Lung (tissue), 12 donors: Measurements from ENCODE around the gene C1orf21. TPM values are rescaled to one million over a fixed set of nuclear protein-coding genes. Genes with fewer than 3 reads are reported as not detected.

Experiments
- ATAC-seq: fragments of 200-7000 bp; cut with Tn5 transposase; one replicate; pipeline ENCODE4 v1.9.1; 2020; ENCODE audit warnings: moderate number of reproducible peaks; ENCODE audit not compliant: insufficient read depth, low FRiP score
- DNase-seq, 3 donors: peaks; one replicate each; pipeline ENCODE4 v3.0.0-alpha.2; 2013 to 2017
- H3K27ac ChIP-seq, 2 donors: one replicate each; pipeline ENCODE4 v1.5.1; 2013; ENCODE audit warnings: mild to moderate bottlenecking in 2 of 2, moderate library complexity in 2 of 2, control low read depth in 1 of 2, inconsistent platforms in 1 of 2, low read depth in 1 of 2, low read length in 1 of 2
- H3K27me3 ChIP-seq, 3 donors: one replicate each; pipeline ENCODE4 v1.5.1; 2013; ENCODE audit warnings: low read length in 2 of 3; ENCODE audit not compliant: control insufficient read depth in 3 of 3, insufficient read depth in 3 of 3
- H3K36me3 ChIP-seq, 4 donors: one replicate each; pipeline ENCODE4 v1.5.1; 2013; ENCODE audit warnings: low read length in 4 of 4, mild to moderate bottlenecking in 1 of 4, moderate library complexity in 1 of 4; ENCODE audit not compliant: control insufficient read depth in 4 of 4, insufficient read depth in 4 of 4
- H3K4me1 ChIP-seq, 5 donors: one replicate each; pipeline ENCODE4 v1.5.1; 2013; ENCODE audit warnings: low read length in 5 of 5, mild to moderate bottlenecking in 2 of 5, moderate library complexity in 1 of 5; ENCODE audit not compliant: control insufficient read depth in 5 of 5, insufficient read depth in 5 of 5
- H3K4me3 ChIP-seq: one replicate; pipeline ENCODE4 v1.5.1; 2013; ENCODE audit warnings: mild to moderate bottlenecking, control low read depth, moderate library complexity
- H3K9ac ChIP-seq, 2 donors: one replicate each; pipeline ENCODE4 v1.5.1; 2013; ENCODE audit warnings: low read length in 2 of 2, control low read depth in 1 of 2; ENCODE audit not compliant: insufficient read depth in 1 of 2
- H3K9me3 ChIP-seq, 4 donors: one replicate each; pipeline ENCODE4 v1.5.1; 2013; ENCODE audit warnings: low read length in 3 of 4, mild to moderate bottlenecking in 1 of 4, moderate library complexity in 1 of 4; ENCODE audit not compliant: control insufficient read depth in 4 of 4, insufficient read depth in 3 of 4
- WGBS, 2 donors: extraction: QIAGEN DNeasy Blood & Tissue Kit; methylation state at CpG; one replicate each; pipeline ENCODE4 v1.1.7; 2013; 5-methylcytosine and 5-hydroxymethylcytosine counted together
- polyA plus RNA-seq, 2 donors: library from polyadenylated mRNA; stranded (reverse); fragments of 200-250 nt; gene quantifications; one replicate each; pipeline ENCODE4 v1.2.1, GENCODE V29; 2013
- total RNA-seq, 2 donors: library from RNA; depleted of rRNA in 1 of 2; stranded (reverse); fragments of >200 nt in 1 of 2; gene quantifications; one replicate each; pipeline ENCODE4 v1.2.1, GENCODE V29; 2014 to 2021
- TF ChIP-seq, protein P1 (sequence below): IDR thresholded peaks from 2 replicates; pipeline ENCODE4 v1.5.1; 2012; ENCODE audit warnings: mild to moderate bottlenecking; ENCODE audit errors: control extremely low read depth, extremely low read depth
- donor health status: control.
- donor health status: control.
- donor health status: Bipolar disorder and iron deficiency.
- donor health status: healthy.
- donor health status: DM: yes; HTN: yes; CAD: no.

Gene C1orf21
- total and polyA plus RNA-seq, 4 donors = 16.2 to 59.9 (median 45.5) TPM

GRCh38 chr1:184616504-184616903 lies 229.7 kb downstream of the C1orf21 start:
- Histone ChIP-seq H3K9me3 (no peaks in the 10 kb centered on the region), H3K4me1 (peaks cover 1 to 26% (median 11%) of the 10 kb centered on the region in 5 donors), H3K4me3 (no peak overlapping the region), H3K27me3 (no peaks in the 10 kb centered on the region), H3K9ac (no peak overlapping the region), H3K27ac (no peak overlapping the region), H3K36me3 (peaks cover 0 to 3% (median 0%) of the 10 kb centered on the region in 4 donors)
- WGBS, 2 donors = 89 to 90% methylated on average over 6 of the region's 6 CpGs
- DNase-seq (no peak), ATAC-seq (no peak)
- TF ChIP-seq, protein P1, sequence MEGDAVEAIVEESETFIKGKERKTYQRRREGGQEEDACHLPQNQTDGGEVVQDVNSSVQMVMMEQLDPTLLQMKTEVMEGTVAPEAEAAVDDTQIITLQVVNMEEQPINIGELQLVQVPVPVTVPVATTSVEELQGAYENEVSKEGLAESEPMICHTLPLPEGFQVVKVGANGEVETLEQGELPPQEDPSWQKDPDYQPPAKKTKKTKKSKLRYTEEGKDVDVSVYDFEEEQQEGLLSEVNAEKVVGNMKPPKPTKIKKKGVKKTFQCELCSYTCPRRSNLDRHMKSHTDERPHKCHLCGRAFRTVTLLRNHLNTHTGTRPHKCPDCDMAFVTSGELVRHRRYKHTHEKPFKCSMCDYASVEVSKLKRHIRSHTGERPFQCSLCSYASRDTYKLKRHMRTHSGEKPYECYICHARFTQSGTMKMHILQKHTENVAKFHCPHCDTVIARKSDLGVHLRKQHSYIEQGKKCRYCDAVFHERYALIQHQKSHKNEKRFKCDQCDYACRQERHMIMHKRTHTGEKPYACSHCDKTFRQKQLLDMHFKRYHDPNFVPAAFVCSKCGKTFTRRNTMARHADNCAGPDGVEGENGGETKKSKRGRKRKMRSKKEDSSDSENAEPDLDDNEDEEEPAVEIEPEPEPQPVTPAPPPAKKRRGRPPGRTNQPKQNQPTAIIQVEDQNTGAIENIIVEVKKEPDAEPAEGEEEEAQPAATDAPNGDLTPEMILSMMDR = no peak

DNA sequence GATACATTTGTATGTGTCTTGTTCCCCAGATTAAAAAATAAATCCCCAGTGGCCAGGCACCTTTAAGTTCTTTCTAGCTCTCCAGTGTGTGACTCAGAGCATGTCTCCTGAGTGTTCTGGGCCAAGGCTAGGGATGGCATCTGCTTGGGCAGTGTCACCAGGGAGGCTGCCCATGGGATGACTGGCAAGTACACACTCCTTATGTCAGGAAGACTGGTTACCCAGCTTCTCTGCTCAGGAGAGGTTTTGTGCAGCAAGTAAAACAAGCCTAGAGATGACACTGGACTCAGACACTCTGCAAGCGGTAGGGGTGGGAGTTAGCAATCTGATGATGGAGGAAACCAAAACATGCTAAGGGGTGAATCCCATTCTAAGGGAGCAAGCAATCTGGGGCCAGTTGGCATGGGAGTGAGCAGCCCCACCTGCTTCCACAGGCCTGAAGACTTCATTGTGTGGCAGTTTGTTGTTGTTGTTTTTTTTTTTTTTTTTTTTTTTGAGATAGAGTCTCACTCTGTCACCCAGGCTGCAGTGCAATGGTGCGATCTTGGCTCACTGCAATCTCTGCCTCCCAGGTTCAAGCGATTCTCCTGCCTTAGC lies 230.7 kb downstream of the C1orf21 start:
- H3K4me3 ChIP-seq = no peak overlapping the region
- DNase-seq = no peak
- no peak overlapping the region for H3K9ac ChIP-seq
- H3K4me1 ChIP-seq = peaks cover 4 to 36% (median 14%) of the 10 kb centered on the region in 5 donors
- no peak overlapping the region for H3K27ac ChIP-seq
- 97 to 98% methylated on average over 3 of the region's 3 CpGs for WGBS, 2 donors
- TF ChIP-seq, protein P1 = no peak
- no peaks in the 10 kb centered on the region for H3K27me3 ChIP-seq
- H3K9me3 ChIP-seq = no peaks in the 10 kb centered on the region
- no peak for ATAC-seq
- peaks cover 0 to 3% (median 0%) of the 10 kb centered on the region in 4 donors for H3K36me3 ChIP-seq

- no peaks in the 10 kb centered on the region for H3K9me3 ChIP-seq
- DNase-seq (no peak), ATAC-seq (no peak)
- no peaks in the 10 kb centered on the region for H3K27me3 ChIP-seq
- H3K4me3 ChIP-seq = no peak overlapping the region
- H3K36me3 ChIP-seq = peaks cover 0 to 3% (median 0%) of the 10 kb centered on the region in 4 donors
- H3K4me1 ChIP-seq = peaks cover 4 to 47% (median 14%) of the 10 kb centered on the region in 5 donors
- H3K9ac ChIP-seq = no peak overlapping the region
- 94 to 96% methylated on average over 3 of the region's 3 CpGs for WGBS, 2 donors
- TF ChIP-seq, protein P1 = no peak
- H3K27ac ChIP-seq = no peak overlapping the region
Observed at GRCh38 chr1:184618851-184619250, 232.0 kb downstream of the C1orf21 start.

GRCh38 chr1:184620469-184620868 lies 233.6 kb downstream of the C1orf21 start:
- no peak overlapping the region for H3K4me3 ChIP-seq
- H3K27ac ChIP-seq = no peak overlapping the region
- H3K9ac ChIP-seq = no peak overlapping the region
- no peaks in the 10 kb centered on the region for H3K27me3 ChIP-seq
- DNase-seq (peak in 2 of 3 donors; percentile 34 to 39), ATAC-seq (no peak)
- no peaks in the 10 kb centered on the region for H3K9me3 ChIP-seq
- H3K36me3 ChIP-seq = peaks cover 0 to 3% (median 0%) of the 10 kb centered on the region in 4 donors
- TF ChIP-seq, protein P1 = no peak
- H3K4me1 ChIP-seq = peaks cover 1 to 46% (median 14%) of the 10 kb centered on the region in 5 donors
